Activated naive CD8-positive, alpha-beta T cell treated with anti-CD3 and anti-CD28 coated beads, Interleukin-2, amount 10 ng/mL, durations not matched to agents 7 days and 5 days (primary cell): Measurements from ENCODE around the gene TSR3. TPM values are rescaled to one million over a fixed set of nuclear protein-coding genes. Genes with fewer than 3 reads are reported as not detected.

Experiments used
- ATAC-seq: fragments of 150-1000 bp; cut with Tn5 transposase; one replicate; pipeline ENCODE4 v1.10.0; 2021; ENCODE audit warnings: low read depth, moderate library complexity
- POLR2A ChIA-PET: fragments of 350-600 bp; sonication (Branson Sonifier 250); formaldehyde crosslinking; loops from one replicate; lab custom pipeline; 2021; ENCODE audit warnings: antibody characterized with exemption; lab: Charles Lee
- DNase-seq: peaks from one replicate; pipeline ENCODE4 v3.0.0; 2021
- H3K27ac Mint-ChIP-seq: one replicate; pipeline ENCODE4 v1.8.0; 2022; ENCODE audit warnings: mild to moderate bottlenecking, mixed read lengths
- H3K27me3 Mint-ChIP-seq: one replicate; pipeline ENCODE4 v1.8.0; 2022; ENCODE audit warnings: mild to moderate bottlenecking, moderate library complexity, mixed read lengths
- H3K36me3 Mint-ChIP-seq: one replicate; pipeline ENCODE4 v1.8.0; 2021; ENCODE audit warnings: mild to moderate bottlenecking, mixed read lengths
- H3K4me1 Mint-ChIP-seq: one replicate; pipeline ENCODE4 v1.8.0; 2021; ENCODE audit warnings: mixed read lengths
- H3K4me3 Mint-ChIP-seq: one replicate; pipeline ENCODE4 v1.8.0; 2022; ENCODE audit warnings: mild to moderate bottlenecking, moderate library complexity, mixed read lengths
- H3K9me3 Mint-ChIP-seq: one replicate; pipeline ENCODE4 v1.8.0; 2021; ENCODE audit warnings: mixed read lengths
- total RNA-seq, 2 experiments: library from RNA; stranded (reverse); gene quantifications; one replicate each; pipeline ENCODE4 v1.2.3, GENCODE V29; 2021

The TSR3 gene
- total RNA-seq, 2 experiments from 2014 or later, result 43.8 to 44.2 TPM

DNA sequence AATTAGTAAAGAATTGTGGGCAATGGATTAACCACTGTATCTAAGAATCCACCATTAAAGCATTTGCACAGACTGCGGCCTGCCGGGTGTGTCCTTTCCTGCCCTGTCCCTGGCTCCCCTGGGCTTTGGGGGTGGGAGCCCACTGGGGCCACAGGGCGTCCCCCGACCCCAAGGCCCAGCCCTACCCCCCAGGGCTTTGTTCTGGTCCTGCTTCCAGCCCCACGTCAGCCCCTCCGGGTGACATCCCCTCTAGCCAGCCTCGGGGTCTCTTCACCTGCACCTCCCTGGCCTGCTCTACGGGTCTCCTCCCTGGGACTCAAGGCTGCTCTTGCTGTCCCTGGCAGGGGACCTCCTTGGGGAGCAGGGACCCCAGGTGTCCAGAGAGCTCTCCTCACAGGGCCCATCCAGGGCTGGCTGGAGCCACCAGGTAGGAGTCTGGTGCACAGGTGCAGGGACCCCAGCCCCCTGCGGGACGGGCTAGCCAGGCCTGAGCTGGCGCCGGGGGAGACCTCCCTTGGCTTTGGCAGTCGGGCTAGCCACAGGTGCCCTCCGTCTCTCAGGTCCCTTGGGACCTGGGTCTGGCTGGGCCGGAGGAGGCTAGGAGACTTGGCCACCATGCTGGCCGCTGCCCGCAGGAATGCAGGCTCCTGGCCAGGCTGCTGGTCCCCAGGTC is 24.6 kb downstream of the TSR3 start:
- no peak overlapping the region for H3K27ac Mint-ChIP-seq
- ATAC-seq, result no peak
- POLR2A ChIA-PET, result no interaction called here

DNA sequence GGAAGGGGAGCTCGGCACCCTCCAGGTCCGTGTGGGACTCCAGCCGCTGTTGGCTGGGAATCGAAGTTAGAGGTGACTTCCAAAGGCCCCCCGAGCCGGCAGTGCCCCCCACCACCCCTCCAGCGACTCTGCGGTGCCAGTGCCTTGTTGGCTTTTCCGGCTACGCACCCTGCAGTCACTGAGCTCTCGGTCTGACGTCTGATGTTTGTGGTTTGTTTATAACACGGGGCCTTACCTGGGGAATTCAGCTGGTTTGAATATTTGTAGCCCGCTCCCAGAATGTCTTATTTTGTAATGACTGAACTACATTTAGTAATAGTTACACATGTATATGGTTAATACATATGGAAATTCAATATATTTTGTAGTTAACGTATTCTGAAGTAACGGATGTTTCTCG is 25.3 kb downstream of the TSR3 start:
- Mint-ChIP-seq H3K27ac (no peak overlapping the region), H3K4me3 (no peak overlapping the region)
- POLR2A ChIA-PET, result no interaction called here

More for the DNA sequence above, 24.6 kb downstream of the TSR3 start:
- Mint-ChIP-seq H3K4me1 (peaks cover 3% of the 10 kb centered on the region), H3K36me3 (no peaks in the 10 kb centered on the region), H3K9me3 (no peaks in the 10 kb centered on the region), H3K4me3 (no peak overlapping the region), H3K27me3 (peaks cover 9% of the 10 kb centered on the region)
- DNase-seq, result no peak

GRCh38 chr16:1325673-1326371 is 25.9 kb downstream of the TSR3 start:
- DNase-seq (no peak), ATAC-seq (peak; percentile 28)
- peaks cover 2% of the 10 kb centered on the region for H3K36me3 Mint-ChIP-seq
- POLR2A ChIA-PET, result no interaction called here
- no peak overlapping the region for H3K4me3 Mint-ChIP-seq
- H3K4me1 Mint-ChIP-seq, result no peaks in the 10 kb centered on the region
- H3K27me3 Mint-ChIP-seq, result no peaks in the 10 kb centered on the region
- no peaks in the 10 kb centered on the region for H3K9me3 Mint-ChIP-seq
- no peak overlapping the region for H3K27ac Mint-ChIP-seq

More for the DNA sequence above, 25.3 kb downstream of the TSR3 start:
- H3K36me3 Mint-ChIP-seq, result no peaks in the 10 kb centered on the region
- DNase-seq (no peak), ATAC-seq (no peak)
- peaks cover 2% of the 10 kb centered on the region for H3K27me3 Mint-ChIP-seq
- H3K4me1 Mint-ChIP-seq, result no peaks in the 10 kb centered on the region
- no peaks in the 10 kb centered on the region for H3K9me3 Mint-ChIP-seq

DNA sequence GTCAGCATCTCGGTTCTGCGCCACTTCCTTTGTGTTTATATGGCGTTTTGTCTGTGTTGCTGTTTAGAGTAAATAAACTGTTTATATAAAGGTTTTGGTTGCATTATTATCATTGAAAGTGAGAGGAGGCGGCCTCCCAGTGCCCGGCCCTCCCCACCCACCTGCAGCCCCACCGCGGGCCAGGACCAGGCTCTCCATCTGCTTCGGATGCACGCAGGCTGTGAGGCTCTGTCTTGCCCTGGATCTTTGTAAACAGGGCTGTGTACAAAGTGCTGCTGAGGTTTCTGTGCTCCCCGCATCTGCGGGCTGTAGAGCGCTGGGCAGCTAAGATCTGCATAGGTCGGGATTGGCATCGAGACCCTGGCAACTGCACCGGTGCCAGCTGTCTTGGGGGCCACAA is 26.4 kb downstream of the TSR3 start:
- H3K27me3 Mint-ChIP-seq, result no peaks in the 10 kb centered on the region
- POLR2A ChIA-PET, result no interaction called here
- DNase-seq (no peak), ATAC-seq (no peak)
- peaks cover 2% of the 10 kb centered on the region for H3K36me3 Mint-ChIP-seq
- H3K27ac Mint-ChIP-seq, result no peak overlapping the region
- H3K4me3 Mint-ChIP-seq, result no peak overlapping the region
- H3K9me3 Mint-ChIP-seq, result no peaks in the 10 kb centered on the region
- no peaks in the 10 kb centered on the region for H3K4me1 Mint-ChIP-seq

- POLR2A ChIA-PET, result no interaction called here
- H3K9me3 Mint-ChIP-seq, result no peaks in the 10 kb centered on the region
- no peaks in the 10 kb centered on the region for H3K4me1 Mint-ChIP-seq
- no peaks in the 10 kb centered on the region for H3K27me3 Mint-ChIP-seq
- no peak overlapping the region for H3K27ac Mint-ChIP-seq
- ATAC-seq (no peak), DNase-seq (no peak)
- H3K36me3 Mint-ChIP-seq, result peaks cover 6% of the 10 kb centered on the region
- H3K4me3 Mint-ChIP-seq, result no peak overlapping the region
Measured at GRCh38 chr16:1324286-1324826, 27.3 kb downstream of the TSR3 start.

DNA sequence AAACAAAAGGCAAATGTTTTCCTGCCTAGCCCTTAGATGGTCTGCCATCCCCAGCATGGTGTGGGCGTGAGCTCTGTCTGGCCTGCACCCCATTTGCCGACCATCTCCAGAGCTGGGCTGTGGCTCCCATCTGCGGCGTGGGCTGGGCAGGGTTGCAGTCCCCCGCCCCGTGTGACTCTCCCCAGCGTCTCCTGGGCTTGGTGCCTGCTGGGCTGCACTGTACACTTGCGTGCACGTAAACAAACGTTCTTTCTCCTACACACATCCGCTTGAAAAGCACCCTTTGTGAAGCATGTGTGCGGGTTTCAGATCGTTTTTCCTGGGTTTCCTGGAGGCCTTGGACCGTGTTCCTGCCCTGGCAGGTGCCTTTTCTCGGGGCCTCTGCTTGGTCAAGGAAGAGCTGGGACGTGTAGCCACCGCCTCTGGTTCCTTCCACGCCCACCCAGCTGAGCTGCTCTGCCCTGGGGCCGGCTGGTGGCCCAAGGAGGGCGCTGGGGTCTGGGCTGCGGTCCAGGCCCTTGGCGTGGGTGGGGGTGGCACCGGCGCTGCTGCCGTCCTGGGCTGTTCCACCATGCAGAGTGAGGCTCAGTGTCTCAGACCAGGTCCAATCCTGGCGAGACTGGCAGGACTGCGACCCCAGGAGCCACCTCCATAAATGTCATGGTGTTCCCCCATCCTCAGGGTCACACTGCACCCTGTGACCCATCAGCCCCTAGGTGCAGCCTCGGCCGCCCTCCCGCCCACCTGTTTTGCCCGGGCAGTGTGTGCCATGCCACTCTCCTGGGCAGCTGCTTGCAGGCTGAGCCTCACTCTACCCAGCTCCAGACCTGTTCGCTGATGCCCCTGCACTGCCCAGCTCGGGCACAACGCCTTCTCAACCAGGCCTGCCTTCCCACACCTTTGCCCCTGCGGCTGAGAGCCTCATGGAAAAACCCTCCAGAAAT is 28.1 kb downstream of the TSR3 start:
- POLR2A ChIA-PET, result no interaction called here
- Mint-ChIP-seq H3K36me3 (peaks cover 8% of the 10 kb centered on the region), H3K27ac (no peak overlapping the region), H3K9me3 (no peaks in the 10 kb centered on the region), H3K4me1 (no peaks in the 10 kb centered on the region), H3K27me3 (no peaks in the 10 kb centered on the region), H3K4me3 (no peak overlapping the region)
- no peak for ATAC-seq
- no peak for DNase-seq

- Mint-ChIP-seq H3K27me3 (no peaks in the 10 kb centered on the region), H3K4me1 (no peaks in the 10 kb centered on the region), H3K4me3 (no peak overlapping the region), H3K36me3 (peaks cover 17% of the 10 kb centered on the region), H3K9me3 (no peaks in the 10 kb centered on the region), H3K27ac (no peak overlapping the region)
- POLR2A ChIA-PET, result no interaction called here
- DNase-seq, result no peak
- ATAC-seq, result no peak
Measured at GRCh38 chr16:1322407-1322806, 29.3 kb downstream of the TSR3 start.

- H3K27ac Mint-ChIP-seq, result no peak overlapping the region
- no peaks in the 10 kb centered on the region for H3K4me1 Mint-ChIP-seq
- POLR2A ChIA-PET, result no interaction called here
- no peak overlapping the region for H3K4me3 Mint-ChIP-seq
- DNase-seq (no peak), ATAC-seq (no peak)
- H3K27me3 Mint-ChIP-seq, result no peaks in the 10 kb centered on the region
- no peaks in the 10 kb centered on the region for H3K9me3 Mint-ChIP-seq
- H3K36me3 Mint-ChIP-seq, result peaks cover 17% of the 10 kb centered on the region
Measured at GRCh38 chr16:1320658-1321240, 30.9 kb downstream of the TSR3 start.

GRCh38 chr16:1320097-1320496 is 31.6 kb downstream of the TSR3 start:
- no peaks in the 10 kb centered on the region for H3K9me3 Mint-ChIP-seq
- no peaks in the 10 kb centered on the region for H3K4me1 Mint-ChIP-seq
- DNase-seq (no peak), ATAC-seq (no peak)
- peaks cover 19% of the 10 kb centered on the region for H3K36me3 Mint-ChIP-seq
- H3K27me3 Mint-ChIP-seq, result no peaks in the 10 kb centered on the region
- no peak overlapping the region for H3K27ac Mint-ChIP-seq
- H3K4me3 Mint-ChIP-seq, result no peak overlapping the region
- POLR2A ChIA-PET, result no interaction called here

GRCh38 chr16:1319041-1319440 is 32.6 kb downstream of the TSR3 start:
- no peak for ATAC-seq
- no peak for DNase-seq
- Mint-ChIP-seq H3K4me1 (no peaks in the 10 kb centered on the region), H3K4me3 (no peak overlapping the region), H3K27ac (no peak overlapping the region), H3K36me3 (peaks cover 19% of the 10 kb centered on the region), H3K9me3 (no peaks in the 10 kb centered on the region), H3K27me3 (no peaks in the 10 kb centered on the region)
- POLR2A ChIA-PET, result interaction anchor here (0.6 kb wide), 1 partner anchor 102 kb away, joined by 4 read pairs; no protein-coding TSS in a partner anchor

DNA sequence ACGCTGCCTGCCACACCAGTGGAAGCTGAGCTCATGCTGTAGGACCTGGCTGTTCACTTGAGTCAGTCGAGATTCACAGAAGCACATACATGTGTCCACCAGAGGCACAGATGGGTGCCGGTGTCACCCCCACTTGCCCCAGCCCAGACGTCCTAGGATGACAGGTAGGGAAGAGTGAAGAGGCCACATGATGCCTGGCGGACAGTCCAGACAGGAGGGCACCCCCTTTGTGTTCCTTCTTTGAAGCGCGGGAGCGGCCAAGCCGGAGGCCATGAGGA is 33.5 kb downstream of the TSR3 start:
- Mint-ChIP-seq H3K27me3 (no peaks in the 10 kb centered on the region), H3K9me3 (no peaks in the 10 kb centered on the region), H3K27ac (no peak overlapping the region), H3K4me1 (no peaks in the 10 kb centered on the region), H3K36me3 (peaks cover 19% of the 10 kb centered on the region), H3K4me3 (no peak overlapping the region)
- ATAC-seq (no peak), DNase-seq (no peak)
- POLR2A ChIA-PET, result no interaction called here

DNA sequence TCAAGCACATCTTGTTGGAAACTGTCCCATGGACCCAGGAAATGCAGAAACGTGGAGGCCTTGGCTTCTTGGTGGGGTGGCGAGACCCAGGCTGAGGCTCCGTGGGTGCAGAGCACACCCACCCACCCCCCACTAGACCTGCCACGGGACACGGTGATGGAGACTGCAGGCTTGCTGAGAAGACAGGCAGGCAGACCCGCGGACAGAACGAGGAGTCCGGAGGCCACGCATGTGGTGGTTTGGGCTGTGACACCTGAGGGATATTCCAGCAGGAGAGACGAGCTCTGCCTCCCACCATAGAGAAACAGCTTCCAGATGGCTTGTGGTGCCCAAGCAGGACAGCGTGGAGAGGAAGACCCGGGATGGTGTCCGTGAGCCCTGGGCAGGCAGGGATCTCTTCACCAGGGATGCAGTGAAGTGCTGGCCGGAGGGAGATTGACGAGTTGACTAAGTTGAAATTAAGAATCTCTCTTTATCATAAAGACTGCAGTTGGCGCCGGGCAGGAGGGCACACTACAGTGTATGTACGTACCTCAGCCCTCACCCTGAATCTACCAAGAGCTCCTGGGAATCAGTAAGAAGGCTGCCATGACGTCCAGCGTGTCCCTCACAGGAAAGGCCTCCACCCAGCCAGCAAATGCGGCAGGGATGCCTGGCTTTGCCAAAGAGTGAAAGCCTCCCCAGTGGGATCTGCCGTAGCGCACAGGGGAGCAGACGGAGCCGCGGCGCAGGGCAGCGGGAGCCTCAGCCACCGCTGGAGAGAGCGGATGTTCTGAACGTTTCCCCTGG is 34.0 kb downstream of the TSR3 start:
- no peak overlapping the region for H3K4me3 Mint-ChIP-seq
- H3K36me3 Mint-ChIP-seq, result peaks cover 19% of the 10 kb centered on the region
- POLR2A ChIA-PET, result interaction anchor here (1.5 kb wide), 1 partner anchor 25 kb away, joined by 7 read pairs; no protein-coding TSS in a partner anchor
- DNase-seq (no peak), ATAC-seq (no peak)
- no peaks in the 10 kb centered on the region for H3K9me3 Mint-ChIP-seq
- no peak overlapping the region for H3K27ac Mint-ChIP-seq
- H3K4me1 Mint-ChIP-seq, result peaks cover 3% of the 10 kb centered on the region
- no peaks in the 10 kb centered on the region for H3K27me3 Mint-ChIP-seq
